Lung (tissue), 12 donors: ENCODE data around the gene HIKESHI. TPM values are rescaled to one million over a fixed set of nuclear protein-coding genes. Genes with fewer than 3 reads are reported as not detected.

ENCODE experiments used
- ATAC-seq: fragments of 200-7000 bp; cut with Tn5 transposase; one replicate; pipeline ENCODE4 v1.9.1; 2020; ENCODE audit warnings: moderate number of reproducible peaks; ENCODE audit not compliant: insufficient read depth, low FRiP score
- DNase-seq, 3 donors: peaks; one replicate each; pipeline ENCODE4 v3.0.0-alpha.2; 2013 to 2017
- H3K27ac ChIP-seq, 2 donors: one replicate each; pipeline ENCODE4 v1.5.1; 2013; ENCODE audit warnings: mild to moderate bottlenecking in 2 of 2, moderate library complexity in 2 of 2, control low read depth in 1 of 2, inconsistent platforms in 1 of 2, low read depth in 1 of 2, low read length in 1 of 2
- H3K27me3 ChIP-seq, 3 donors: one replicate each; pipeline ENCODE4 v1.5.1; 2013; ENCODE audit warnings: low read length in 2 of 3; ENCODE audit not compliant: control insufficient read depth in 3 of 3, insufficient read depth in 3 of 3
- H3K36me3 ChIP-seq, 4 donors: one replicate each; pipeline ENCODE4 v1.5.1; 2013; ENCODE audit warnings: low read length in 4 of 4, mild to moderate bottlenecking in 1 of 4, moderate library complexity in 1 of 4; ENCODE audit not compliant: control insufficient read depth in 4 of 4, insufficient read depth in 4 of 4
- H3K4me1 ChIP-seq, 5 donors: one replicate each; pipeline ENCODE4 v1.5.1; 2013; ENCODE audit warnings: low read length in 5 of 5, mild to moderate bottlenecking in 2 of 5, moderate library complexity in 1 of 5; ENCODE audit not compliant: control insufficient read depth in 5 of 5, insufficient read depth in 5 of 5
- H3K4me3 ChIP-seq: one replicate; pipeline ENCODE4 v1.5.1; 2013; ENCODE audit warnings: mild to moderate bottlenecking, control low read depth, moderate library complexity
- H3K9ac ChIP-seq, 2 donors: one replicate each; pipeline ENCODE4 v1.5.1; 2013; ENCODE audit warnings: low read length in 2 of 2, control low read depth in 1 of 2; ENCODE audit not compliant: insufficient read depth in 1 of 2
- H3K9me3 ChIP-seq, 4 donors: one replicate each; pipeline ENCODE4 v1.5.1; 2013; ENCODE audit warnings: low read length in 3 of 4, mild to moderate bottlenecking in 1 of 4, moderate library complexity in 1 of 4; ENCODE audit not compliant: control insufficient read depth in 4 of 4, insufficient read depth in 3 of 4
- CTCF ChIP-seq: IDR thresholded peaks from 2 replicates; pipeline ENCODE4 v1.5.1; 2012; ENCODE audit warnings: mild to moderate bottlenecking; ENCODE audit errors: control extremely low read depth, extremely low read depth
- WGBS, 2 donors: extraction: QIAGEN DNeasy Blood & Tissue Kit; methylation state at CpG; one replicate each; pipeline ENCODE4 v1.1.7; 2013; 5-methylcytosine and 5-hydroxymethylcytosine counted together
- polyA plus RNA-seq, 2 donors: library from polyadenylated mRNA; stranded (reverse); fragments of 200-250 nt; gene quantifications; one replicate each; pipeline ENCODE4 v1.2.1, GENCODE V29; 2013
- total RNA-seq, 2 donors: library from RNA; depleted of rRNA in 1 of 2; stranded (reverse); fragments of >200 nt in 1 of 2; gene quantifications; one replicate each; pipeline ENCODE4 v1.2.1, GENCODE V29; 2014 to 2021
- donor health status: control.
- donor health status: control.
- donor health status: Bipolar disorder and iron deficiency.
- donor health status: healthy.
- donor health status: DM: yes; HTN: yes; CAD: no.

HIKESHI gene
- total and polyA plus RNA-seq, 4 donors = 27.0 to 37.1 (median 32.6) TPM

GRCh38 chr11:86360775-86361395, 58.8 kb downstream of the HIKESHI start:
- no peak for TF ChIP-seq CTCF
- ATAC-seq (no peak), DNase-seq (peak in 2 of 3 donors; percentile 32 to 63)
- Histone ChIP-seq H3K36me3 (no peaks in the 10 kb centered on the region), H3K4me3 (no peak overlapping the region), H3K4me1 (no peaks in the 10 kb centered on the region), H3K9me3 (peaks cover 0 to 2% (median 0%) of the 10 kb centered on the region in 4 donors), H3K27me3 (no peaks in the 10 kb centered on the region), H3K27ac (no peak overlapping the region), H3K9ac (no peak overlapping the region)
- WGBS, 2 donors = 67 to 86% methylated on average over 2 of the region's 2 CpGs

DNA sequence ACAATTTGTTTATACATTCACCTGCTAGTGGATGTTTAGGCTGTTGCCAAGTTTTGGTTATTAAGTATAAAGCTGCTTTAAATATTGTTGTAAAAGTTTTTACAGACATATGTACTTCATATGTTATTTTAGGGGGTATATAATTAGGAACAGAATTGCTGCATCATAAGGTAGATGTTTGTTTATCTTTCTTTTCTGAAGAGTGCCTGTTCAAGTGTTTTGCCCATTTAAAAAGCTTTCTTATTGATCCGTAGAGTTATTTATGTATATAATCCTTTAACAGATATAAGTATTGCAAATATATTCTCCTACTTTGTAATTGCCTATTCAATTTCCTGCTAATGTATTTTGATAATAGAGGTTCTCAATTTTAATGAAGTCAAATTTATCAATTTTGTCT, 61.4 kb downstream of the HIKESHI start:
- TF ChIP-seq CTCF = no peak
- H3K27ac ChIP-seq = no peak overlapping the region
- DNase-seq = no peak
- no peak overlapping the region for H3K4me3 ChIP-seq
- peaks cover 0 to 2% (median 0%) of the 10 kb centered on the region in 4 donors for H3K9me3 ChIP-seq
- H3K9ac ChIP-seq = no peak overlapping the region
- no peaks in the 10 kb centered on the region for H3K27me3 ChIP-seq
- ATAC-seq = no peak
- H3K4me1 ChIP-seq = no peaks in the 10 kb centered on the region
- WGBS, 2 donors = 94 to 98% methylated on average over 1 of the region's 1 CpG
- no peaks in the 10 kb centered on the region for H3K36me3 ChIP-seq

DNA sequence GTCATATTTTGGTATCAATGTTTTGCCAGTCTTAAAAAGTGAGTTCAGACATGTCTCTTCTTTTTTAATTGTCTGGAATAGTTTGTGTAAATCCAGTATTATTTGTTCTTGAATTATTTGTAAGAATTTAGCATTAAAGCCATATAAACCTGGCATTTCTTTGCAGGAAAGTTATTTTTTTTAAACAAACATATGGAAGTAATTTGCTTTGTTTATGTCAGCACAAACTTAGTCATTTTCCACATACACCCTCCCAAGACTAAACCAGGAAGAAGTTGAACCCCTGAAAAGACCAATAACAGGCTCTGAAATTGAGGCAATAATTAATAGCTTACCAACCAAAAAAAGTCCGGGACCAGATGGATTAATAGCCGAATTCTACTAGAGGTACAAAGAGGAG, 63.5 kb downstream of the HIKESHI start:
- ATAC-seq = no peak
- H3K4me3 ChIP-seq = no peak overlapping the region
- no peaks in the 10 kb centered on the region for H3K4me1 ChIP-seq
- no peaks in the 10 kb centered on the region for H3K36me3 ChIP-seq
- H3K9me3 ChIP-seq = peaks cover 0 to 2% (median 0%) of the 10 kb centered on the region in 4 donors
- 95 to 98% methylated on average over 2 of the region's 2 CpGs for WGBS, 2 donors
- no peaks in the 10 kb centered on the region for H3K27me3 ChIP-seq
- H3K9ac ChIP-seq = no peak overlapping the region
- no peak for DNase-seq
- no peak overlapping the region for H3K27ac ChIP-seq
- TF ChIP-seq CTCF = no peak

GRCh38 chr11:86369668-86370067, 67.6 kb downstream of the HIKESHI start:
- no peak for DNase-seq
- TF ChIP-seq CTCF = no peak
- ATAC-seq = no peak
- H3K36me3 ChIP-seq = no peaks in the 10 kb centered on the region
- H3K9ac ChIP-seq = no peak overlapping the region
- no peak overlapping the region for H3K4me3 ChIP-seq
- peaks cover 0 to 2% (median 0%) of the 10 kb centered on the region in 4 donors for H3K9me3 ChIP-seq
- 90 to 91% methylated on average over 7 of the region's 7 CpGs for WGBS, 2 donors
- H3K27me3 ChIP-seq = no peaks in the 10 kb centered on the region
- peaks cover 0 to 5% (median 0%) of the 10 kb centered on the region in 5 donors for H3K4me1 ChIP-seq
- no peak overlapping the region for H3K27ac ChIP-seq
